OCI-LY1 (cell line): Measurements from ENCODE around the gene DPH7.

Experiments used
- EZH2 ChIP-seq: fragments of 200-600 bp; sonication (generic), shearing (Covaris generic); IDR thresholded peaks from 2 replicates; pipeline ENCODE4 v1.8.0; 2017; ENCODE audit warnings: borderline replicate concordance, mixed run types, mild to moderate bottlenecking, antibody characterized with exemption, low read length, moderate library complexity, mixed read lengths
- TF ChIP-seq, protein P1 (sequence below): fragments of 200-600 bp; sonication (generic), shearing (Covaris generic); IDR thresholded peaks from 2 replicates; pipeline ENCODE4 v1.5.1; 2017; ENCODE audit warnings: mild to moderate bottlenecking, antibody characterized with exemption, low read length, moderate library complexity, mixed read lengths

DNA sequence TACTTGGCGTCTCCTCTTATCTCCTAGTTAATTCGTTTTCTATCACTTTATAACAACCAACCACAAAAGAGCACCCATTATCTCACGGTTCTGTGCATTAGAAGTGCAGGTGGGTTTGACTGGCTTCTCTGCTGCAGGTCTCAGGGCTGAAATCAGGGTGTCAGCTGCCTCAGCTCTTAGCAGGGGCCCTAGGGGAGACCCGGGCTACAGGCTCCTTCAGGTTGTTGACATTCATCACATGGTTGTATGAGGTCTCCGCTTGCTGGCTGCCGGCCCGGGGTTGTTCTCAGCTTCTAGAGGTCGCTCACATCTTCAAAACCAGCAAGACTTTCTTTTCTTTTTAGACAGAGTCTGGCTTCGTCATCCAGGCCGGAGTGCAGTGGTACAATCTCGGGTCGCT, 14.5 kb upstream of the DPH7 start:
- TF ChIP-seq, protein P1, sequence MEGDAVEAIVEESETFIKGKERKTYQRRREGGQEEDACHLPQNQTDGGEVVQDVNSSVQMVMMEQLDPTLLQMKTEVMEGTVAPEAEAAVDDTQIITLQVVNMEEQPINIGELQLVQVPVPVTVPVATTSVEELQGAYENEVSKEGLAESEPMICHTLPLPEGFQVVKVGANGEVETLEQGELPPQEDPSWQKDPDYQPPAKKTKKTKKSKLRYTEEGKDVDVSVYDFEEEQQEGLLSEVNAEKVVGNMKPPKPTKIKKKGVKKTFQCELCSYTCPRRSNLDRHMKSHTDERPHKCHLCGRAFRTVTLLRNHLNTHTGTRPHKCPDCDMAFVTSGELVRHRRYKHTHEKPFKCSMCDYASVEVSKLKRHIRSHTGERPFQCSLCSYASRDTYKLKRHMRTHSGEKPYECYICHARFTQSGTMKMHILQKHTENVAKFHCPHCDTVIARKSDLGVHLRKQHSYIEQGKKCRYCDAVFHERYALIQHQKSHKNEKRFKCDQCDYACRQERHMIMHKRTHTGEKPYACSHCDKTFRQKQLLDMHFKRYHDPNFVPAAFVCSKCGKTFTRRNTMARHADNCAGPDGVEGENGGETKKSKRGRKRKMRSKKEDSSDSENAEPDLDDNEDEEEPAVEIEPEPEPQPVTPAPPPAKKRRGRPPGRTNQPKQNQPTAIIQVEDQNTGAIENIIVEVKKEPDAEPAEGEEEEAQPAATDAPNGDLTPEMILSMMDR, result no peak
- no peak for TF ChIP-seq EZH2
